G401 (cell line): Measurements from ENCODE around the gene ZMYND10. TPM values are rescaled to one million over a fixed set of nuclear protein-coding genes. Genes with fewer than 3 reads are reported as not detected.

Experiments
- DNase-seq: peaks from one replicate; pipeline ENCODE4 v3.0.0-alpha.2; 2015; ENCODE audit warnings: low spot score
- in situ Hi-C: cut with HindIII; loops from 2 replicates; pipeline ENCODE4 v1.10.0; 2016; ENCODE audit warnings: low sequenced_read_pairs, mixed read lengths
- total RNA-seq: library from RNA; depleted of rRNA; stranded (reverse); fragments of >200 nt; shearing (Covaris generic); gene quantifications from 2 replicates; pipeline ENCODE4 v1.2.3, GENCODE V29; 2014

The ZMYND10 gene
- total RNA-seq, 1 experiment from 2014 or later, result not detected

- no peak for DNase-seq
- in situ Hi-C loops, result no loop called here
Measured at GRCh38 chr3:50373146-50374051, 27.9 kb upstream of the ZMYND10 start.

GRCh38 chr3:50372349-50372748 lies 26.8 kb upstream of the ZMYND10 start:
- no peak for DNase-seq
- in situ Hi-C loops, result no loop called here

- DNase-seq, result no peak
- in situ Hi-C loops, result no loop called here
Measured at GRCh38 chr3:50371133-50371685, 25.7 kb upstream of the ZMYND10 start.

GRCh38 chr3:50370594-50370993 lies 25.1 kb upstream of the ZMYND10 start:
- in situ Hi-C loops, result no loop called here
- DNase-seq, result no peak

GRCh38 chr3:50369012-50369670 lies 23.6 kb upstream of the ZMYND10 start:
- in situ Hi-C loops, result no loop called here
- DNase-seq, result no peak

- in situ Hi-C loops, result no loop called here
Measured at GRCh38 chr3:50365842-50366220, 20.3 kb upstream of the ZMYND10 start.

GRCh38 chr3:50365080-50365841 lies 19.7 kb upstream of the ZMYND10 start:
- DNase-seq, result peak; percentile 26
- in situ Hi-C loops, result no loop called here

More at GRCh38 chr3:50365842-50366220, 20.3 kb upstream of the ZMYND10 start:
- DNase-seq, result no peak

- in situ Hi-C loops, result no loop called here
Measured at GRCh38 chr3:50364573-50365079, 19.1 kb upstream of the ZMYND10 start.

GRCh38 chr3:50359760-50360110 lies 14.2 kb upstream of the ZMYND10 start:
- in situ Hi-C loops, result loop anchor here (10.0 kb wide), 2 partner anchors 95 to 175 kb away; partner anchors contain the start of gene SEMA3B
- DNase-seq, result no peak

More at GRCh38 chr3:50364573-50365079, 19.1 kb upstream of the ZMYND10 start:
- DNase-seq, result no peak

GRCh38 chr3:50358911-50359759 lies 13.6 kb upstream of the ZMYND10 start, which contains the start of gene TMEM115:
TMEM115 (minus strand) TSS chr3:50359521; CDS start chr3:50359063, 458 bp downstream.
- in situ Hi-C loops, result loop anchor here (10.0 kb wide), 2 partner anchors 94 to 176 kb away; partner anchors contain the start of gene SEMA3B

GRCh38 chr3:50358355-50358910 lies 12.9 kb upstream of the ZMYND10 start:
- DNase-seq, result no peak
- in situ Hi-C loops, result loop anchor here (10.0 kb wide), 2 partner anchors 94 to 176 kb away; partner anchors contain the start of gene SEMA3B

More at GRCh38 chr3:50358911-50359759, 13.6 kb upstream of the ZMYND10 start, which contains the start of gene TMEM115:
- DNase-seq, result peak; percentile 100

GRCh38 chr3:50357481-50357880 lies 11.9 kb upstream of the ZMYND10 start:
- no peak for DNase-seq
- in situ Hi-C loops, result loop anchor here (10.0 kb wide), 2 partner anchors 93 to 177 kb away; partner anchors contain the start of gene SEMA3B

- in situ Hi-C loops, result loop anchor here (10.0 kb wide), 2 partner anchors 92 to 178 kb away; partner anchors contain the start of gene SEMA3B
- peak; percentile 32 for DNase-seq
Measured at GRCh38 chr3:50356553-50356952, 11.0 kb upstream of the ZMYND10 start.

- in situ Hi-C loops, result loop anchor here (10.0 kb wide), 2 partner anchors 91 to 179 kb away; partner anchors contain the start of gene SEMA3B
- no peak for DNase-seq
Measured at GRCh38 chr3:50355829-50356552, 10.5 kb upstream of the ZMYND10 start.

GRCh38 chr3:50354850-50355249 lies 9.3 kb upstream of the ZMYND10 start:
- in situ Hi-C loops, result loop anchor here (10.0 kb wide), 2 partner anchors 90 to 180 kb away; partner anchors contain the start of gene SEMA3B

GRCh38 chr3:50354186-50354764 lies 8.7 kb upstream of the ZMYND10 start:
- no peak for DNase-seq
- in situ Hi-C loops, result loop anchor here (10.0 kb wide), 2 partner anchors 89 to 181 kb away; partner anchors contain the start of gene SEMA3B

More at GRCh38 chr3:50354850-50355249, 9.3 kb upstream of the ZMYND10 start:
- no peak for DNase-seq
